C4-2B (cell line): ENCODE measurements around the gene RSRC2.
"Not testable (repeated sequence)": the region's sequence is repeated elsewhere in the genome, so short reads cannot be mapped to it uniquely, and the experiment has no call there.

Experiments
- H3K27ac ChIP-seq: fragments of 450-650 bp; 2 replicates; pipeline ENCODE4 v1.5.1; 2017
- CTCF ChIP-seq: fragments of 450-650 bp; conservative IDR thresholded peaks from 2 replicates; pipeline ENCODE4 v1.5.1; 2017; ENCODE audit warnings: mild to moderate bottlenecking
- ZFX ChIP-seq: fragments of 450-650 bp; IDR thresholded peaks from 2 replicates; pipeline ENCODE4 v1.6.1; 2017

Gene RSRC2

GRCh38 chr12:122480753-122481152 lies 46.0 kb downstream of the RSRC2 start:
- H3K27ac ChIP-seq: no peak overlapping the region

GRCh38 chr12:122474324-122474716 lies 52.4 kb downstream of the RSRC2 start:
- no peak for TF ChIP-seq CTCF
- TF ChIP-seq ZFX: no peak
- no peak overlapping the region for H3K27ac ChIP-seq

More at GRCh38 chr12:122480753-122481152, 46.0 kb downstream of the RSRC2 start:
- no peak for TF ChIP-seq CTCF
- no peak for TF ChIP-seq ZFX

GRCh38 chr12:122473543-122474323 lies 53.0 kb downstream of the RSRC2 start:
- no peak overlapping the region for H3K27ac ChIP-seq
- TF ChIP-seq ZFX: no peak
- no peak for TF ChIP-seq CTCF

GRCh38 chr12:122471324-122472226 lies 55.2 kb downstream of the RSRC2 start:
- no peak overlapping the region for H3K27ac ChIP-seq
- peak; percentile 74 for TF ChIP-seq CTCF
- no peak for TF ChIP-seq ZFX

GRCh38 chr12:122470576-122470975 lies 56.2 kb downstream of the RSRC2 start:
- H3K27ac ChIP-seq: not testable (repeated sequence)

- not testable (repeated sequence) for H3K27ac ChIP-seq
These were observed 56.9 kb downstream of the RSRC2 start for GRCh38 chr12:122469856-122470255.

GRCh38 chr12:122467983-122468382 lies 58.8 kb downstream of the RSRC2 start:
- TF ChIP-seq CTCF (no peak), ZFX (no peak)
- no peak overlapping the region for H3K27ac ChIP-seq

- H3K27ac ChIP-seq: not testable (repeated sequence)
These were observed 62.3 kb downstream of the RSRC2 start for GRCh38 chr12:122464317-122465042.
